Measurements from ENCODE around the gene LUZP1. TPM values are rescaled to one million over a fixed set of nuclear protein-coding genes. Genes with fewer than 3 reads are reported as not detected.

The LUZP1 gene
- total RNA-seq, 4 donors from 2014 or later = 20.8 to 25.7 (median 22.9) TPM

DNA sequence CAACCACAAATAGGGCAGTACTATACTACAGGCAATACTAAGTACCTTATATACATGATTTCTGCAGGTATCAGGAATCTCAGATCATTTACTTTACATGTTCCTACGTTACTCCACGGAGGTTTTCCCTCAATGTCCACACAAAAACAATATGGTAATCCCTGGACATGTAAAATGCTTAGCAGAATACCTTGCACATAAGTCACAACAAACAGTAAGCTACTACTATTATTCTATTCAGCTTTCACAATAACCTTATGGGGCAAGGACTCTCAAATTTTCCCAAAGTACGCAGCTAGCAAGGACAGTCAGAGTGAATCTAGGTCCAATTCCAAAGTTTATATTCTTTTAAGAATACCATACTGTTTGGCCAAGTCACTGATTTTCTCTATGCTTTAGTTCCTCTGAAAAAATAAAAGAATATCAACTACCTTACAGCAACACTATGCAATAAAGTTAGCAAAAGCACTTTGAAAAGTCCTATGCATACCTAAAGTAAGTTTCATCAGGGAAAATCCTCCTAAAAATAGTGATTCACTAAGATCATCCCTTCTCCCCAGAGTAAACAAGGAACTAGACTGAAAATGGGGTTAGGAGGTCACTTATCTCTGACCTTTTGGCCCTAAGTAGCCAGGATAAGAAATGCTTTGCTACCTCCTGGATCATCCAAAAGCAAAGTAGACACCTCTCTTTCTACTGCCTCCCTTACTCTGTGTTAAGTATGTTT, 67.4 kb downstream of the LUZP1 start:
- DNase-seq (ENCODE audit: low spot score in 2 of 2) = no peak
- Histone ChIP-seq H3K27me3 (no peaks in the 10 kb centered on the region), H3K27ac (peak overlapping the region; percentile 65), H3K36me3 (peaks cover 4% of the 10 kb centered on the region), H3K4me1 (peaks cover 52% of the 10 kb centered on the region), H3K9me3 (no peaks in the 10 kb centered on the region), H3K4me3 (no peak overlapping the region)
- no peak for TF ChIP-seq EP300 (IDR thresholded peaks at IDR 0.05)
- no peak for TF ChIP-seq POLR2A (IDR thresholded peaks at IDR 0.05)
- WGBS = 87% methylated on average over 3 of the region's 3 CpGs

DNA sequence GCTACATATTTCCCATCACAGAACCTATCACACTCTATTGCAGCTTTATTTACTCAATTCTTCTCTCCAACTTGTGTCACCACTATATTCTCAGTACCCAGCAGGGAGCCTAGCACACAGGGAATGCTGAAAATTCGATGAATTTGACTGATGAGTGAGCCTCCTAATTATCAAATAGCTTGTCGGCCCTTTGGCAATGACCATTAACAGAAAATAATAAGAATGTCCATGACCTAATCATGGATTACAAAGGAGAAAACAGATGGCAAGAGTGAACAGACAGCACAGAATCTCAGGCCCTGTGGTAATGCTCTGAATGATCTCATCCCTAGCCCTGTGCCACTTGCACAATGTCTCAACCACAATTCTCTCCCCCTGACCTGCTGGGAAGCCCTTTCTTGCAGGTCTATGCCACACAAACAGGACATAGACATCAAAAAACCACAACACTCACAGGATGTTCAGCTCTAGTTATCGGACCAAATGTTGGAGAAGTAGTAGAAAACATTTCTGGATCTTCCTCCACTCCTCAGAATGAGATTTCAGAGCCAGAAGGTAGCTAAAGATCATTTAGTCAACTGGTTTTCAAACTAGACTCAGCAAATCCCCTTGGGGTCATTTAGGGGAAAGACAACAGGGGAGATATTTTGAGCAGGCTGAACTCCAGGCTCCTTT, 68.4 kb downstream of the LUZP1 start:
- Histone ChIP-seq H3K4me3 (no peak overlapping the region), H3K9me3 (no peaks in the 10 kb centered on the region), H3K36me3 (peaks cover 4% of the 10 kb centered on the region), H3K27me3 (no peaks in the 10 kb centered on the region), H3K4me1 (peaks cover 52% of the 10 kb centered on the region), H3K27ac (peak overlapping the region; percentile 65)
- TF ChIP-seq EP300 (IDR thresholded peaks at IDR 0.05) (peak; percentile 27), POLR2AphosphoS5 (IDR thresholded peaks at IDR 0.05) (peak in 1 of 3 donors; percentile 80), POLR2A (IDR thresholded peaks at IDR 0.05) (no peak)
- TF ChIP-seq, protein P1, sequence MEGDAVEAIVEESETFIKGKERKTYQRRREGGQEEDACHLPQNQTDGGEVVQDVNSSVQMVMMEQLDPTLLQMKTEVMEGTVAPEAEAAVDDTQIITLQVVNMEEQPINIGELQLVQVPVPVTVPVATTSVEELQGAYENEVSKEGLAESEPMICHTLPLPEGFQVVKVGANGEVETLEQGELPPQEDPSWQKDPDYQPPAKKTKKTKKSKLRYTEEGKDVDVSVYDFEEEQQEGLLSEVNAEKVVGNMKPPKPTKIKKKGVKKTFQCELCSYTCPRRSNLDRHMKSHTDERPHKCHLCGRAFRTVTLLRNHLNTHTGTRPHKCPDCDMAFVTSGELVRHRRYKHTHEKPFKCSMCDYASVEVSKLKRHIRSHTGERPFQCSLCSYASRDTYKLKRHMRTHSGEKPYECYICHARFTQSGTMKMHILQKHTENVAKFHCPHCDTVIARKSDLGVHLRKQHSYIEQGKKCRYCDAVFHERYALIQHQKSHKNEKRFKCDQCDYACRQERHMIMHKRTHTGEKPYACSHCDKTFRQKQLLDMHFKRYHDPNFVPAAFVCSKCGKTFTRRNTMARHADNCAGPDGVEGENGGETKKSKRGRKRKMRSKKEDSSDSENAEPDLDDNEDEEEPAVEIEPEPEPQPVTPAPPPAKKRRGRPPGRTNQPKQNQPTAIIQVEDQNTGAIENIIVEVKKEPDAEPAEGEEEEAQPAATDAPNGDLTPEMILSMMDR (IDR thresholded peaks at IDR 0.05) = no peak
- 42% methylated on average over 3 of the region's 3 CpGs for WGBS
- peak in 1 of 2 donors; percentile 81 for DNase-seq (ENCODE audit: low spot score in 2 of 2)

DNA sequence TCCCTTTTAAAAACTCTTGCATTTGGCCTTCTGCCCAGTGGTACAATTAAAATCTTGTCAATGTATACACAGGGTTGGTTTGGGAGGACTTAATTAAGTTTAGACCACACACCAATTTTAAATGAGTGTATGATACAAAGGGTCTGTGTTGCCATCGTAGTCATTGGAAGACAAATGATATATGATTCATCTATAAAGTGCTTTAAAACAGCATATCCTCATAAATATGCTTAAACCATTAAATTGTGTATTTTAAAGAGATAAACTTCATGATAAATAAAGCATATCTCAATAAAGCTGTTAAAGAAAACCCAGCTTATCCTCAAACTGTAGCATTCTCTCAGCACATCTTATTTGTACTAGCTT, 69.5 kb downstream of the LUZP1 start:
- H3K4me1 ChIP-seq = peaks cover 52% of the 10 kb centered on the region
- WGBS = 90% methylated on average over 1 of the region's 1 CpG
- TF ChIP-seq POLR2AphosphoS5 (IDR thresholded peaks at IDR 0.05) = no peak
- no peak for TF ChIP-seq POLR2A (IDR thresholded peaks at IDR 0.05)
- no peak for TF ChIP-seq EP300 (IDR thresholded peaks at IDR 0.05)
- TF ChIP-seq, protein P1 (IDR thresholded peaks at IDR 0.05) = no peak

DNA sequence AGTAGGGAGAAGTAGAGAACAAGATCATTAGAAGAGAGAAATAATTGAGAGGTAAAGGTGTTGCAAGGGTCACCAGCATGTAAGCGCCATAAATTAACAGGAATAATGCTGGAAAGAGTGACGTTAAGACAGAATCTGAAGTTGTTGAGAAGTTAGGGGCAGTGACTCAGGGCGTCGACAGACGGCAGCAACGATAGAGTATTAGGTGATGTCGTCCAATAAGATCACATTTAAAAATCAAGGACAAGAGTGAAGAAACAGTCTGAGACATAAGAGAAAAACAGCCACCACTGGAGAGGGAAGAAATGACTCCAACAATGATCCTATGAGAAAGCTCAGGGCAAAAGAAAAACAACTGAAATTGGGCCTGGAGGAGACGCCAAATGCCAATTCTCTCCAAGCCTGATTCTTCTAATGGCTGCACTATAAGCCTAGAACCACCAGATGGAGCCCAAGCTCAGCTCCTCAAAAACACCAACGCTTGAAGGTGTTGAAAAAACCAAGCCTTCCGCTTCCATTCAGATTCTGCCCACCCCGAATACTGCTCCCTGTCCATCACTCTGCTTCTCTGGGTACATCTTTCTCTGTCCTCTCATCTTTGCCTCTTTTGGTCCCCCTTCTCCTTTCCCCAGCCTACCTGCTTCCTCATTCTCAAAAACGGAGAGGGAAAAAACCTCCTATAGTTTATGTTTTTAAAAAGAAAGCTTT, 70.0 kb downstream of the LUZP1 start:
- Histone ChIP-seq H3K9me3 (no peaks in the 10 kb centered on the region), H3K27ac (no peak overlapping the region), H3K27me3 (no peaks in the 10 kb centered on the region), H3K36me3 (peaks cover 13% of the 10 kb centered on the region), H3K4me1 (peaks cover 52% of the 10 kb centered on the region), H3K4me3 (no peak overlapping the region)
- no peak for DNase-seq (ENCODE audit: low spot score in 2 of 2)
- 41% methylated on average over 12 of the region's 12 CpGs for WGBS
- no peak for TF ChIP-seq POLR2A (IDR thresholded peaks at IDR 0.05)
- no peak for TF ChIP-seq POLR2AphosphoS5 (IDR thresholded peaks at IDR 0.05)
- TF ChIP-seq EP300 (IDR thresholded peaks at IDR 0.05) = no peak
- TF ChIP-seq, protein P1 (IDR thresholded peaks at IDR 0.05) = peak; percentile 81 to 84

More for the DNA sequence above, 69.5 kb downstream of the LUZP1 start:
- H3K27me3 ChIP-seq = no peaks in the 10 kb centered on the region
- H3K27ac ChIP-seq = no peak overlapping the region
- no peak overlapping the region for H3K4me3 ChIP-seq
- DNase-seq (ENCODE audit: low spot score in 2 of 2) = no peak
- H3K36me3 ChIP-seq = peaks cover 7% of the 10 kb centered on the region
- no peaks in the 10 kb centered on the region for H3K9me3 ChIP-seq

DNA sequence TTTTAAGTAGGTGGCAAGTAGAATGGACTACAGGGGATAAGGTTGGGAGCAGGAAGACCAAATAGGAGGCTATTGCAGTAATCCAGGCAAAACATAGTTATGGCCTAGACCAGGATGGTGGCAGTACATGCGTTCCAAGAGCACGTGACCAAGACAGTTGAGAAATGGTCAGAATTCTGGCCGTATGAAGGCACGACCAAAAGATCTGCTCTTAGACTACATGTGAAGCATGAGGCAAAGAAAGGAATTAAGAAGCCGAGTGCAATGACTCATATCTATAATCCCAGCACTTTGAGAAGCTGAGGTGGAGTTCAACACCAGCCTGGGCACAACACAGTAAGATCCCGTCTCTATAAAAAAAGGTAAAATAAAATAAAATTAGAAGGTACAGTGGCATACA, 71.3 kb downstream of the LUZP1 start:
- Histone ChIP-seq H3K36me3 (peaks cover 26% of the 10 kb centered on the region), H3K27me3 (no peaks in the 10 kb centered on the region), H3K9me3 (no peaks in the 10 kb centered on the region), H3K4me3 (no peak overlapping the region), H3K27ac (no peak overlapping the region), H3K4me1 (peaks cover 41% of the 10 kb centered on the region)
- TF ChIP-seq, protein P1 (IDR thresholded peaks at IDR 0.05) = no peak
- TF ChIP-seq EP300 (IDR thresholded peaks at IDR 0.05) = no peak
- no peak for TF ChIP-seq POLR2AphosphoS5 (IDR thresholded peaks at IDR 0.05)
- TF ChIP-seq POLR2A (IDR thresholded peaks at IDR 0.05) = no peak
- WGBS = 88% methylated on average over 6 of the region's 6 CpGs
- no peak for DNase-seq (ENCODE audit: low spot score in 2 of 2)

Measured in suprapubic skin (tissue), 4 donors.